GM12864 (cell line): ENCODE results near the gene JUND.

Source experiments
- DNase-seq: peaks from one replicate; pipeline ENCODE4 v3.0.0-alpha.2; 2011; ENCODE audit warnings: low read depth
- H3K4me3 ChIP-seq: 2 replicates; pipeline ENCODE4 v1.5.1; 2011; ENCODE audit warnings: mild to moderate bottlenecking, low read depth, low read length, control low read depth
- TF ChIP-seq, protein P1 (sequence below): IDR thresholded peaks from 2 replicates; pipeline ENCODE4 v1.5.1; 2011; ENCODE audit warnings: low read depth, mild to moderate bottlenecking, moderate library complexity, low read length, control low read depth, inconsistent platforms; ENCODE audit errors: missing control alignments

JUND gene

DNA sequence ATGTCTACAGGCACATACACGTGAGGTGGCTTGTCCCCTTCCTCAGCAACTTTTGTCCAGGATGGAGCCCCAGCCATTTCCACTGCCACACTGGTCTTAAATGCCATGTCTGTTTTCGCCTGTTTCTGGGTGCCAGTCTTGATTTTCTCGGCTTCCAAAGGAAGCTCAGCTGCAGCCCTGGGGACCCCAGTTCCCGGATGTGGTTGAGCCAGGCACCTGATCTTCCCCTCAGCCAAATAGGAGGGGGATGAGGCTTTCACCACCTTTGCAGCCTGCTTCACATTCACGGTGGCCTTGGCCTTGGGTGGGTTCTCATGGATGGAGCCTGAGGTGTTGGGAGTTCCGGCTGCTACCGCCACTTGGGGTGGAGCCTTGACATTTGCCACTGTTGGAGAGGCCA, 15.8 kb downstream of the JUND start:
- H3K4me3 ChIP-seq = no peak overlapping the region
- TF ChIP-seq, protein P1, sequence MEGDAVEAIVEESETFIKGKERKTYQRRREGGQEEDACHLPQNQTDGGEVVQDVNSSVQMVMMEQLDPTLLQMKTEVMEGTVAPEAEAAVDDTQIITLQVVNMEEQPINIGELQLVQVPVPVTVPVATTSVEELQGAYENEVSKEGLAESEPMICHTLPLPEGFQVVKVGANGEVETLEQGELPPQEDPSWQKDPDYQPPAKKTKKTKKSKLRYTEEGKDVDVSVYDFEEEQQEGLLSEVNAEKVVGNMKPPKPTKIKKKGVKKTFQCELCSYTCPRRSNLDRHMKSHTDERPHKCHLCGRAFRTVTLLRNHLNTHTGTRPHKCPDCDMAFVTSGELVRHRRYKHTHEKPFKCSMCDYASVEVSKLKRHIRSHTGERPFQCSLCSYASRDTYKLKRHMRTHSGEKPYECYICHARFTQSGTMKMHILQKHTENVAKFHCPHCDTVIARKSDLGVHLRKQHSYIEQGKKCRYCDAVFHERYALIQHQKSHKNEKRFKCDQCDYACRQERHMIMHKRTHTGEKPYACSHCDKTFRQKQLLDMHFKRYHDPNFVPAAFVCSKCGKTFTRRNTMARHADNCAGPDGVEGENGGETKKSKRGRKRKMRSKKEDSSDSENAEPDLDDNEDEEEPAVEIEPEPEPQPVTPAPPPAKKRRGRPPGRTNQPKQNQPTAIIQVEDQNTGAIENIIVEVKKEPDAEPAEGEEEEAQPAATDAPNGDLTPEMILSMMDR = no peak
- no peak for DNase-seq

GRCh38 chr19:18264971-18265540, 16.4 kb downstream of the JUND start:
- TF ChIP-seq, protein P1 = no peak
- DNase-seq = no peak
- H3K4me3 ChIP-seq = no peak overlapping the region

GRCh38 chr19:18264137-18264854, 17.1 kb downstream of the JUND start:
- no peak for DNase-seq
- TF ChIP-seq, protein P1 = no peak

GRCh38 chr19:18263324-18264136, 17.9 kb downstream of the JUND start:
- DNase-seq = no peak
- TF ChIP-seq, protein P1 = no peak
- no peak overlapping the region for H3K4me3 ChIP-seq

More at GRCh38 chr19:18264137-18264854, 17.1 kb downstream of the JUND start:
- no peak overlapping the region for H3K4me3 ChIP-seq

DNA sequence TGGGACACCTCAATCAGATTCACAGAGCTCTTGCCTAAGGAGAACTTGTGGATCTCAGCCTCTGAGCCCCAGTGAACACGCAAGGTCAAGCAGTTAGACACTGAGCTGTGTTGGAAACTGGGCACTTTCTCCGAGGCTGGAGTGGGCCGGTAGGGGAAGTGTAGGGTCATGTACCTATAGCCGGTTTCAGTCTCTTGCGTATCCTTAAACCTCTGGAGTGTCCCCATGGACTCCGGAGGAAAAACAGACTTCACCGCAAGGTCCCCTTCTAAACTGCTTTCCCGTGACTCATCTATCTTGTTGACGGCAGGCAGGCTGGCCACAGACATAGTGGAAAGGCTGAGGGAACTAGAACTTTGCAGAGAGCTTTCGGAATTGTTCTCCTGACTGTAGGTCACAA, 18.5 kb downstream of the JUND start:
- no peak overlapping the region for H3K4me3 ChIP-seq
- TF ChIP-seq, protein P1 = no peak
- DNase-seq = no peak

GRCh38 chr19:18262144-18262543, 19.3 kb downstream of the JUND start:
- H3K4me3 ChIP-seq = no peak overlapping the region
- no peak for DNase-seq
- TF ChIP-seq, protein P1 = no peak
